HG02571 (cell line): Measurements from ENCODE around the gene KIFAP3.
"Not testable (repeated sequence)": the region's sequence is repeated elsewhere in the genome, so short reads cannot be mapped to it uniquely, and the experiment has no call there.

ENCODE experiments used
- ATAC-seq: cut with Tn5 transposase; IDR thresholded peaks from one replicate; pipeline ENCODE4 v1.9.1; 2021; ENCODE audit warnings: mild to moderate bottlenecking, moderate library complexity; ENCODE audit not compliant: unreplicated experiment

Gene KIFAP3

GRCh38 chr1:169892176-169892926 lies 182.1 kb downstream of the KIFAP3 start:
- no peak for ATAC-seq

GRCh38 chr1:169891539-169891885 lies 183.0 kb downstream of the KIFAP3 start:
- no peak for ATAC-seq

GRCh38 chr1:169890761-169891538 lies 183.5 kb downstream of the KIFAP3 start:
- no peak for ATAC-seq

- ATAC-seq, result no peak
Observed at GRCh38 chr1:169889871-169890270, 184.6 kb downstream of the KIFAP3 start.

GRCh38 chr1:169886931-169887330 lies 187.6 kb downstream of the KIFAP3 start:
- no peak for ATAC-seq

- ATAC-seq, result no peak
Observed at GRCh38 chr1:169886422-169886821, 188.1 kb downstream of the KIFAP3 start.

GRCh38 chr1:169885207-169885606 lies 189.3 kb downstream of the KIFAP3 start:
- ATAC-seq, result no peak

- ATAC-seq, result no peak
Observed at GRCh38 chr1:169884634-169885033, 189.9 kb downstream of the KIFAP3 start.

GRCh38 chr1:169882039-169882511 lies 192.4 kb downstream of the KIFAP3 start:
- ATAC-seq, result no peak

- ATAC-seq, result no peak
Observed at GRCh38 chr1:169879034-169879840, 195.3 kb downstream of the KIFAP3 start.

GRCh38 chr1:169878498-169878897 lies 196.0 kb downstream of the KIFAP3 start:
- no peak for ATAC-seq

GRCh38 chr1:169877800-169878491 lies 196.5 kb downstream of the KIFAP3 start:
- no peak for ATAC-seq

GRCh38 chr1:169874229-169874628 lies 200.3 kb downstream of the KIFAP3 start:
- no peak for ATAC-seq

- ATAC-seq, result no peak
Observed at GRCh38 chr1:169873582-169874199, 200.8 kb downstream of the KIFAP3 start.

GRCh38 chr1:169872906-169873305 lies 201.6 kb downstream of the KIFAP3 start:
- no peak for ATAC-seq

- not testable (repeated sequence) for ATAC-seq
Observed at GRCh38 chr1:169871988-169872387, 202.5 kb downstream of the KIFAP3 start.
